Lower lobe of right lung (tissue), 2 donors: ENCODE measurements around the gene GALNT12. TPM values are rescaled to one million over a fixed set of nuclear protein-coding genes. Genes with fewer than 3 reads are reported as not detected.

Experiments
- ATAC-seq, 2 donors: fragments of 200-7000 bp; cut with Tn5 transposase; one replicate each; pipeline ENCODE4 v1.9.1; 2020 to 2022; ENCODE audit warnings: mild to moderate bottlenecking in 2 of 2, moderate library complexity in 2 of 2
- DNase-seq: peaks from one replicate; pipeline ENCODE4 v3.0.0-alpha.2; 2020
- H3K27ac ChIP-seq: fragments of 200-600 bp; one replicate; pipeline ENCODE4 v1.8.0; 2022
- H3K27me3 ChIP-seq: fragments of 200-600 bp; one replicate; pipeline ENCODE4 v1.8.0; 2022; ENCODE audit warnings: low read depth
- H3K36me3 ChIP-seq: fragments of 200-600 bp; one replicate; pipeline ENCODE4 v1.8.0; 2022; ENCODE audit warnings: mild to moderate bottlenecking
- H3K4me1 ChIP-seq: fragments of 200-600 bp; one replicate; pipeline ENCODE4 v1.8.0; 2022
- H3K4me3 ChIP-seq: fragments of 200-600 bp; one replicate; pipeline ENCODE4 v1.8.0; 2022; ENCODE audit warnings: mild to moderate bottlenecking
- H3K9me3 ChIP-seq: fragments of 200-600 bp; one replicate; pipeline ENCODE4 v1.8.0; 2022
- intact Hi-C: fragments of 100-400 bp; cut with DNase I; formaldehyde crosslinking; loops from one replicate; pipeline ENCODE4 v1.11.0; 2022
- total RNA-seq: library from RNA; stranded (reverse); fragmentation: NEBNext Ultra II Directional; extraction: Animal tissue kit (Norgen Biotek cat#: 25700); gene quantifications from one replicate; pipeline ENCODE4 v1.2.1, GENCODE V29; 2021
- TF ChIP-seq, protein P1 (sequence below): fragments of 200-600 bp; IDR thresholded peaks from one replicate; pipeline ENCODE4 v1.8.0; 2022; ENCODE audit warnings: antibody characterized with exemption, mild to moderate bottlenecking
- donor health status: DM: no; HTN: yes; CAD: no; lungs with severe emphysema.

The GALNT12 gene
- total RNA-seq, 1 donor from 2014 or later: 23.2 TPM

DNA sequence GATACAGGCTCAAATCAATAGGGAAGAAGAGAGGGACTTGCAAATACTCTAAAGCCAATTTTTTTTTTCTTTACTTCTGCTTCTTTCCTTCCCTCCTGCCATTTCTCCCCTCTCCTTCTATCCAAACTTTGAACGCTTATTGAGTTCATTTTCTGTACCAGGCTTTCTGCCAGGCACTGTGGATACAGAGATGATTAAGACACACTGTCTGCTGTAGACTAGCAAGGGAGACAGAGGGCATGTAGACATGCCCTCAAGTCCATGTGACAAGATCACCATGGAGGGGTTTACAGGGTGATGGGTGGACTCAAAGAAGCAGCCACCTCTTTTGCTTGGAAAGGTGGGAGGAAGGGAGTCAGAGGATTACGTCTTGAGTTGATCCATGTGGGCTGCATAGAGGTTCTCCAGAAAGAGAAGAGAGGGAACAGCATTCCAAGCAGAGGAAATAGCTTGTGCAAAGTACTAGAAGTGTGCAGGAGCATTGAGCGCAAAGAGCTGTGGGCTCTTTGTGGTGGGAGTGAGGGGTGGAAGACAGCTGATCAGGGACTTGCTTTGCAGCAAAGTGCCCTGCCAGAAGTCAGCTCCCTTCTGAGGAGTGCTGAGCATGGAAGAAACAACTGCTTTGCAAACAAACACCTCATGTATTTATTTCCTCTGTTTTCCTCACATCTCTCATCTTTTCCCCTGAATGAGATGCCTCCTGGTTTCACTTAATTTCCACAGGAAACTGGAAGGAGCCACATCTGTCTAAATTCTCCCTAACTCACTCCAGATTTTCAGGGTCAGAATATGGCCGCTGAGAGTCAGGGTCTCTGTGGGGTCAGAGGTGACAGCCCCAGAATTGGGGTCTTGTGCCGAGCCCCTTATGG is 71.9 kb downstream of the GALNT12 start:
- H3K36me3 ChIP-seq: no peaks in the 10 kb centered on the region
- ATAC-seq: no peak
- peaks cover 7% of the 10 kb centered on the region for H3K4me1 ChIP-seq
- no peaks in the 10 kb centered on the region for H3K27me3 ChIP-seq
- H3K27ac ChIP-seq: no peak overlapping the region
- intact Hi-C loops: no loop called here
- no peaks in the 10 kb centered on the region for H3K9me3 ChIP-seq
- TF ChIP-seq, protein P1, sequence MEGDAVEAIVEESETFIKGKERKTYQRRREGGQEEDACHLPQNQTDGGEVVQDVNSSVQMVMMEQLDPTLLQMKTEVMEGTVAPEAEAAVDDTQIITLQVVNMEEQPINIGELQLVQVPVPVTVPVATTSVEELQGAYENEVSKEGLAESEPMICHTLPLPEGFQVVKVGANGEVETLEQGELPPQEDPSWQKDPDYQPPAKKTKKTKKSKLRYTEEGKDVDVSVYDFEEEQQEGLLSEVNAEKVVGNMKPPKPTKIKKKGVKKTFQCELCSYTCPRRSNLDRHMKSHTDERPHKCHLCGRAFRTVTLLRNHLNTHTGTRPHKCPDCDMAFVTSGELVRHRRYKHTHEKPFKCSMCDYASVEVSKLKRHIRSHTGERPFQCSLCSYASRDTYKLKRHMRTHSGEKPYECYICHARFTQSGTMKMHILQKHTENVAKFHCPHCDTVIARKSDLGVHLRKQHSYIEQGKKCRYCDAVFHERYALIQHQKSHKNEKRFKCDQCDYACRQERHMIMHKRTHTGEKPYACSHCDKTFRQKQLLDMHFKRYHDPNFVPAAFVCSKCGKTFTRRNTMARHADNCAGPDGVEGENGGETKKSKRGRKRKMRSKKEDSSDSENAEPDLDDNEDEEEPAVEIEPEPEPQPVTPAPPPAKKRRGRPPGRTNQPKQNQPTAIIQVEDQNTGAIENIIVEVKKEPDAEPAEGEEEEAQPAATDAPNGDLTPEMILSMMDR: no peak
- no peak overlapping the region for H3K4me3 ChIP-seq
- no peak for DNase-seq

DNA sequence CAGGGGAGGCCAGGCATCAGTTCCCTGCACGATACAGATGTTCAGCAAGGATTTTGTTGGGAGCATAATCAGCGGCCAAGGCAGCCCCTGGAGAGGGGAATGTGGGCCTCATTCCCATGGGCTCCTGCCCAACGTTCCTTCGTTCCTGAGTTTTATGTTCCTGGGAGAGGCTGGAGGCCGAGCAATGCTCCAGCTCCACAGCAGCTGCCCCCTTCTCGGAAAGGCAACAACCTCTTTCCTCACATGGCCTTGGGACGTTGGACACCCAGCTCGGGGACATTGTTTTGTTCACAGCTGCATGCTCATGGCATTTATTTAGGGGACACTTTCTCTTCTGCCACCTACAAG is 72.5 kb downstream of the GALNT12 start:
- no peaks in the 10 kb centered on the region for H3K9me3 ChIP-seq
- H3K36me3 ChIP-seq: no peaks in the 10 kb centered on the region
- peaks cover 7% of the 10 kb centered on the region for H3K4me1 ChIP-seq
- no peak overlapping the region for H3K4me3 ChIP-seq
- H3K27ac ChIP-seq: no peak overlapping the region
- ATAC-seq (no peak), DNase-seq (no peak)
- intact Hi-C loops: no loop called here
- TF ChIP-seq, protein P1: no peak
- no peaks in the 10 kb centered on the region for H3K27me3 ChIP-seq

DNA sequence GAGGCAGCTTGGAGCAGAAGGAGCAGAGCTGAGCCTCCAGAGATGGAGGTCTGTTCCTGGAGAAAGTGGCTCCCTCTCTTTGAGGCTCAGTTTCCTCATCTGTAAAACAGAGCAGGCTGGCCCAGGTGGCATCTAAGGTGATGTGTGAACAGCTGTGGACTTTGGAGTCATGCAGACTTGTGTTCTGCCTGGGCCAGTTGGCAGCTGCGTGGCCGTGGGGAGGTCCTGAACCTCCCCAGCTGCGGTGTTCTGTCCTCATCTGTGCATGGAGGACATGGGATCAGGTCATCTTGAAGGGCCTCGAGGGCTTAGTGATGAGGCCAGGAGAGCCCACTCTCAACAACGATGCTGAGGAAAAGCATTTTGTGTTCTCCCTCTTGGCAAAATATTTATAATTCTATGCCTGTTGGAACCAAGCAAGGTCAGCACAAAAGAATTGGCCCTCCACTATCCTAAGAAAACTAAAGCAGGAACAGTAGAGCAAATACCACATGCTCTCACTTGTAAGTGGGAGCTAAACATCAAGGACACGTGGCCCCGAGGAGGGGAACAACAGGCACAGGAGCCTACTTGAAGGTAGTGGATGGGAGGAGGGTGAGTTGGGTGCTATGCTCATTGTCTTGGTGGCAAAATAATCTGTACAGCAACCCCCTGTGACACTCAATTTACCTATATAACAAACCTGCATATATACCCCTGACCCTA is 73.0 kb downstream of the GALNT12 start:
- intact Hi-C loops: no loop called here
- no peak overlapping the region for H3K4me3 ChIP-seq
- H3K27me3 ChIP-seq: no peaks in the 10 kb centered on the region
- H3K9me3 ChIP-seq: no peaks in the 10 kb centered on the region
- ATAC-seq (no peak), DNase-seq (no peak)
- peaks cover 7% of the 10 kb centered on the region for H3K4me1 ChIP-seq
- H3K36me3 ChIP-seq: no peaks in the 10 kb centered on the region
- H3K27ac ChIP-seq: no peak overlapping the region
- TF ChIP-seq, protein P1: no peak

DNA sequence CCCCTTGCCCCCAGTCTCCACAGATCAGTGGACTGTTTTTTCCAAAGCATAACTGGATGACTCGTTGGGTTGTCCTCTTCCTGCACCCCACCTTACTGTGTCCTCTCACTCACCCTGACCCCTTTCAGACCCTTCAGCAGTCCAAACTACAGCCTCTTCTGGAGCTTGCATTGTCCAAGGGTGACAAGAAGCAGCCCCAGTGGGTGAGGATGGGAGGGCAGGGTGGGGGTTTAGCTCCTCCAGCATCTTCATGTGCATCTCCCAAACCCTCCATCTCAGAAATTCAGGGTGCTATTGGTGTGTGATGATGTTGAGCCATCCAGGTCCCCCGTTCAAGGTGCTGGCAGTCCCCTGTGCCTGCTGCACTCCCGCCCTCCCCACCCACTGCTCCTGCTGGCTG is 73.9 kb downstream of the GALNT12 start:
- TF ChIP-seq, protein P1: no peak
- H3K27me3 ChIP-seq: no peaks in the 10 kb centered on the region
- H3K4me3 ChIP-seq: no peak overlapping the region
- H3K36me3 ChIP-seq: no peaks in the 10 kb centered on the region
- ATAC-seq: no peak
- no peak overlapping the region for H3K27ac ChIP-seq
- H3K4me1 ChIP-seq: peaks cover 12% of the 10 kb centered on the region
- intact Hi-C loops: no loop called here
- no peaks in the 10 kb centered on the region for H3K9me3 ChIP-seq
- DNase-seq: no peak

DNA sequence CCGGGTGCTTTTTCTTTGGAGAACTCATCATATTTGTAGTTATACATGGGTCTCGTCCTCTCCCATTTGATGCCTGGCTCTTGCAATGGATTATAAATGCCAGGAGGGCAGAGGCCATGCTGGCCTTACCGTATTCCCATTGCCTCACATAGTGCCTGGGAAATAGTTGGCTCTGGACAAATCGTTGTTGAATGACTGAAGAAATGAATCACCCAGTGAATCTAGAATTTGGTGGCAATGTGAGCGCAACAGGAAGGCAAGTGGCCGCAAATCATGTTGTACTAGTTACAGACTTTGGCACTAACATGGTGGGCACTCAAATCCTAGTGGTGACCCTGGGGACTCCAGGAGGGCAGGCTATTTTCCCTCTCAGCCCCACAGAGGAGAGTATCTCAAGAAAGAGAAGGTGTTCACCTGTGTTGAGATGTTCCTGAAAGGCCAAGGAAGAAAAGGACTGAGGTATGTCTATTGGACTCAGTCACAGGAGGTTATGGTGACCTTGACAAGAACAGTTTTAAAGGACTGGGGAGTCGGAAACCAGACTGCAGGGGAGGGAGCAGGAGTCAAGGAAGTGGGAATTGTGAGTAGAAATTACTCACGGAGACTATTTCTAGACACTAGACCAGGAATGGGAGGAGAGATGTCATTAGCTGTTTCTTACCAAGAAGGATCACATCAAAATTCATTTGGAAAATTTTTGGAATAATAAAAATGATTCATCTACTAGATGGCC is 74.5 kb downstream of the GALNT12 start:
- H3K27me3 ChIP-seq: no peaks in the 10 kb centered on the region
- H3K27ac ChIP-seq: no peak overlapping the region
- intact Hi-C loops: no loop called here
- ATAC-seq (no peak), DNase-seq (no peak)
- H3K9me3 ChIP-seq: no peaks in the 10 kb centered on the region
- H3K36me3 ChIP-seq: no peaks in the 10 kb centered on the region
- H3K4me1 ChIP-seq: peaks cover 18% of the 10 kb centered on the region
- TF ChIP-seq, protein P1: no peak
- no peak overlapping the region for H3K4me3 ChIP-seq
